ENCODE results near the gene TMEM108.

The TMEM108 gene

GRCh38 chr3:133246119-133246518 lies 207.9 kb downstream of the TMEM108 start:
- DNase-seq, result no peak

GRCh38 chr3:133246773-133247172 lies 208.6 kb downstream of the TMEM108 start:
- no peak for DNase-seq

- no peak for DNase-seq
Observed at GRCh38 chr3:133248389-133248788, 210.2 kb downstream of the TMEM108 start.

- no peak for DNase-seq
Observed at GRCh38 chr3:133249490-133249889, 211.3 kb downstream of the TMEM108 start.

GRCh38 chr3:133254151-133254550 lies 216.0 kb downstream of the TMEM108 start:
- DNase-seq, result no peak

GRCh38 chr3:133254716-133255115 lies 216.5 kb downstream of the TMEM108 start:
- no peak for DNase-seq

- no peak for DNase-seq
Observed at GRCh38 chr3:133256787-133257483, 218.7 kb downstream of the TMEM108 start.

- DNase-seq, result no peak
Observed at GRCh38 chr3:133258358-133258757, 220.2 kb downstream of the TMEM108 start.

- DNase-seq, result no peak
Observed at GRCh38 chr3:133259767-133260166, 221.6 kb downstream of the TMEM108 start.

GRCh38 chr3:133262333-133262732 lies 224.1 kb downstream of the TMEM108 start:
- no peak for DNase-seq

GRCh38 chr3:133264920-133265319 lies 226.7 kb downstream of the TMEM108 start:
- no peak for DNase-seq

- DNase-seq, result peak; percentile 11
Observed at GRCh38 chr3:133268726-133269134, 230.5 kb downstream of the TMEM108 start.

- DNase-seq, result peak; percentile 77
Observed at GRCh38 chr3:133269393-133269792, 231.2 kb downstream of the TMEM108 start.

GRCh38 chr3:133270631-133271030 lies 232.4 kb downstream of the TMEM108 start:
- DNase-seq, result no peak

- DNase-seq, result no peak
Observed at GRCh38 chr3:133271042-133271441, 232.9 kb downstream of the TMEM108 start.

- DNase-seq, result no peak
Observed at GRCh38 chr3:133271539-133271938, 233.3 kb downstream of the TMEM108 start.

GRCh38 chr3:133273346-133273745 lies 235.2 kb downstream of the TMEM108 start:
- DNase-seq, result no peak

GRCh38 chr3:133274477-133274876 lies 236.3 kb downstream of the TMEM108 start:
- DNase-seq, result no peak

GRCh38 chr3:133276594-133276993 lies 238.4 kb downstream of the TMEM108 start:
- DNase-seq, result no peak

GRCh38 chr3:133277813-133278212 lies 239.6 kb downstream of the TMEM108 start:
- DNase-seq, result no peak

- no peak for DNase-seq
Observed at GRCh38 chr3:133278260-133279043, 240.3 kb downstream of the TMEM108 start.

GRCh38 chr3:133280586-133280985 lies 242.4 kb downstream of the TMEM108 start:
- DNase-seq, result no peak

GRCh38 chr3:133282236-133282635 lies 244.0 kb downstream of the TMEM108 start:
- no peak for DNase-seq
